GM21786 (cell line): Measurements from ENCODE around the gene PERM1.
"Not testable (repeated sequence)": the region's sequence is repeated elsewhere in the genome, so short reads cannot be mapped to it uniquely, and the experiment has no call there.

Experiments used
- ATAC-seq: cut with Tn5 transposase; IDR thresholded peaks from one replicate; pipeline ENCODE4 v1.9.1; 2021; ENCODE audit not compliant: unreplicated experiment

Gene PERM1

DNA sequence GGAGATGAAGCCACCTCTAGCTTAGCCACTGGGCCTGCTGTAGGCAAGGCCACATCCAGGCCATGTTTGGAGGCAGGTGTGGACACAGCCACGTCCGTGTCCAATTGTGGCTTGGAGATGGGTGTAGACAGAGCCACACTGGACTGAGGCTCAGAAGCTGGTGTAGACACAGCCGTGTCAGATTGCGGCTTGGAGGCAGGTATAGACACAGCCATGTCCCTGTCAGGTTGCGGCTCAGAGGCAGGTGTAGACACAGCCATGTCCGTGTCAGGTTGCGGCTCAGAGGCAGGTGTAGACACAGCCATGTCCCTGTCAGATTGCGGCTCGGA, 2.2 kb downstream of the PERM1 start:
- ATAC-seq, result no peak

DNA sequence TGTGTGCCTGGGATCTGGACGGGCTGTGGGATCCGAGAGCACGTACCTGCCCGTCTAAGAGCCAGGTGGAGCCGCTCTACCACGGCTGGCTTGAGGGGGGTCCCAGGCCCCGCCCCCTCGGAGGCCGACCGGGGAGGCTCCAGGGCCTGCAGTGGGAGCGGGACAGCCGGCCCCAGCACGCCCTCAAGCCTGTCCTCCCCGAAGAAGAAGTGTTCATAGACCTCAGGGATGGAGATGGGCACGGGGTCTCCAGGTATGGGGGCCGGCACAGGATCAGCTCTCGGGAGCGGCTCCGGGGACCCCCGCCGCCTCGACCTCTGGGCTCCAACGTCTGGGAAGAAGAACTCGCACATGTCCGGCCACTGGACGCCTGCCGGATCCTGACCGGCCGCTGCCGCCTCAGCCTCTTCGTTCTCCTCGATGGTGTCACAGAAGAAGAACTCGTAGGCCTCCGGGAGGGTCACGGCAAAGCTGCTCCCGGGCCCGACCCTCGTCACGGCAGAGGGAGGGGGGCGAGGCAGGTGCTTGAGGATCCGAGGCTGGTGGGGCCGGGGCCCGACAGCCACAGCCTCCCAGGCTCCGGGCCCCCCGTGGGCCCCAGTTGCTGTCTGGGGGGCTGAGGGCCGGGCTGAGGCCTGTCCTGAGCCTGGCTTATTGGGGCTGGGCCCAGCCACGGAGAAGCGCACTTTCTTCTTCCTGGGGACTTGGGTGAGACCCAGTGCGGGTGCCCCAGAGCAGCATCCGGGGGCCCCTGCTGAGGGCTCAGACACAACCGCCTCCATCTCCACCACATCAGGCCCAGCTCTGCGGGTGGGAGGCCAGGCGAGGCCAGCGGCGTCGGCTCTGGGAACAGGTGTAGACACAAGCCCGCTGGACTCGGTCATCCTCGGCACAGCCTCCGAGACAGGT, 2.8 kb downstream of the PERM1 start:
- no peak for ATAC-seq

DNA sequence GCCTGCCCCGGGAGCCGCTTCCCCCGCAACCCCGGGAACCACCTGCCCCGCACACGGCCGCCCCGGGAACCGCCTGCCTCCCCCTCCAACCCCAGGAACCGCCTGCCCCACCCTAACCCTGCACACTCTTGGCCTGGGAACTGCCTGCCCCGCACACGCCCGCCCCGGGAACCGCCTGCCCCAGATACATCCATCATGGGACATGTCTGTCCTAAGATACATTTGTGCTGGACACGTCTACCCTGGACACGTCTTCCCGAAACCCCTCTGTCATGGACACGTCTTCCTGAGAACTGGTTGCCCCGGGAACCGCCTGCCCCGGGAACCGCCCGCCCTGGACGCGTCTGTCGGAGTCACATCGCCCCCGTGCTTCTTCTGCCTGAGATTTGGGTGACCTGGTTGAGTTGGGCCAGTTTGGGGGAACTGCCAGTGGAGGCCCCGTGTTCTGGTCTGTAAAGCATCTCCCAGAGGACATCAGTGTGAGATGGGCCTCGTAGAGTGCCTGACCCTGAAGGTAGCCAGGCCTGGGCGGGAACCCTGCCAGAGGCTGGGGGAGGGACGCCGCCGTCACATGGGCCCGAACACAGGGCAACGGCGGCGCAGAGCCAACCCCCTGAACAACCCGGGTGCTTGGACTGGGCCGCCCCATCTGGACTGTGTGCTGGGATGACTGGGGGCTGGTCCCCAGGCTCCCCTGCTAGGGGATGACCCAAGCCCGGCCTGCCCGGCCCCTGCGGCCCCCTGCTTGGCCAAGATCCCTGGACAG, 3.6 kb downstream of the PERM1 start:
- ATAC-seq, result no peak

DNA sequence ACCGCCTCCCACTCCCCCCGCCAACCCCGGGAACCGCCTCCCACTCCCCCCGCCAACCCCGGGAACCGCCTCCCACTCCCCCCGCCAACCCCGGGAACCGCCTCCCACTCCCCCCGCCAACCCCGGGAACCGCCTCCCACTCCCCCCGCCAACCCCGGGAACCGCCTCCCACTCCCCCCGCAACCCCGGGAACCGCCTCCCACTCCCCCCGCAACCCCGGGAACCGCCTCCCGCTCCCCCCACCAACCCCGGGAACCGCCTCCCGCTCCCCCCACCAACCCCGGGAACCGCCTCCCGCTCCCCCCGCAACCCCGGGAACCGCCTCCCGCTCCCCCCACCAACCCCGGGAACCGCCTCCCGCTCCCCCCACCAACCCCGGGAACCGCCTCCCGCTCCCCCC, 5.1 kb downstream of the PERM1 start:
- ATAC-seq, result not testable (repeated sequence)

DNA sequence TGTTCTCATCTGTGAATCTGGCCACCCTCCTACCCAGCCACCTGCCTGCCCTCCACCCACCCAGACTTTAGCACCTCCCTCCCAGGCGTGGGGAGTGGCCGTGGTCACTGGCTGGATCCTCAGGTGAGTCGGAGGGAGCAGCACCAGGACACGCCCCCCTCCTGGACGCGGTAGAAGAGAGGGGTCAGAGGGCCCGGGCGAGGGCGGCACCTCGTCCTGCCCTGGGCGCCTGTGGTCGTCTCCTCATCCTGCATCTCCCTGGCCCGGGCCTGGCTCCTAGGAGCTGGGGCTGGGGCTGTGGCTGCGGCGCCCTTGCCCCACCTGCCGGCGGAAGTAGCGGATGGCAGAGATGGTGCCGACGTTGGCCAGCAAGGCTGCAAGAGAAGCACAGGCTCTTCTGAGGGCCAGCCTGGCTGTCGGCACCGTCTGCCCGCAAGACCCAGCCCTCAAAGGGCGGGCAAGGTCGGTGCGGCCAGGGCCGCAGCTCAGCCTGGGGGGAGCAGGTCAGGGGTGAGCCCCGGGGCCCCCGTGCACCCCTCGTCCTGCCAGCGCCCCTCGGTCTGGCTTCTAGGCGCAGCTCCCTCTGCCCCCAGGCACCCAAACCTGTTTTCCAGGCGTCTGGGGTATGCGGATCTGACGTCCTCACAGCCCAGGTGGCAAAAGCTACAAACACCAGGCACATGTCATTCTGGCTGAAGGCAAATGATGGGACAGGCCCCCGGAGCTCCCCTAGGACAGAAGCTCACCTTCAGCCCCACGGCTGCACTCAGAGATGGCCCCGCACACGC, 5.8 kb downstream of the PERM1 start:
- ATAC-seq, result no peak

DNA sequence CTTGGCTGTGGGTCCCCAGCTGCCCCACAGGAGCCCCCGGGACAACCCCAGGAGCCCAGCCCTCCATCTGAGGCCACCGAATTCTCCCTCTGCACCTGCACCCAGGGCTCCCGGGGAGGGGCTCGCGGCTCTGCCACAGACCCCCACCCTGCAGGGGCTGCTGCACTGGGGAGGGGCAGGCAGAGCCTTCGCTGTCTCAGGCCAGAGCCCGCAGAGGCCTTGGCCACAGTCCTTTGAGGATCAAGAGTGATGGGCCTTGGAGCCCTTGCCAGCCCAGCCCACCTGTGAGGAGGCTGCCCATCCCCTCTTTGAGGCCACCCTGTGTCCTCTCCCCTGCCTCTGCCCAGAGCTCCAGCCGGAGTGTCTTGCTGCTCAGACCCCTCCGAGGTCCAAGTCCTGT, 6.5 kb downstream of the PERM1 start:
- no peak for ATAC-seq

DNA sequence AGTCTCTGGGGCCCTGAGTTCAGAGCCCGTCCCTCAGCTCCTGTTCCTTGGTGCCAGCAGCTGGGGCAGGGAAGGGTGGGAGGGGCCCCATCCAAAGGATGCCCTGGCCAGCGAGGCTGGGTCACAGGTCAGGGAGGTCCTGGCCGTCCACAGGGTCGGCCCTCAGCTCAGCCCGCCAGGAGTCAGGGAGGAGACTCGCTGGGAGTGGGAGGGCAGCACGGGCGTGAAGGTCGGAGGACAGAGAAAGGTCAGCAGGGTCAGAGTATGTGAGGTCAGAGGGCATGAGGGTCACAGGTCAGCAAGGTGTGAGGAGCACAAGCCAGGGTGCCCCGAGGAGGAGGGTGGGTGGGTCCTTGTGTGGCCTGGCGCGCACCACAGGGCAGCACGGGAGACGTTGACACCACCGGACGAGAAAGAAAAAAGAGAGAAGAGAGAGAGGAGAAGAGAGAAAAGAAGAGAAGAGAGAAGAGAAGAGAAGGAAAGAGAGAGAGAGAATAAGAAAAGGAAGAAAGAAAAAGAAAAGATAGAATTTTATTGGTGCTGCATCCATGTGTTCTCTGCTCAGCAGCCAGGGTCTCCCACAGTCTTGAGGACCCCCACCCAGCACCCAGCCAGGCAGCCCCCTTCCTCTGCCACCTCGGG, 7.1 kb downstream of the PERM1 start:
- no peak for ATAC-seq

DNA sequence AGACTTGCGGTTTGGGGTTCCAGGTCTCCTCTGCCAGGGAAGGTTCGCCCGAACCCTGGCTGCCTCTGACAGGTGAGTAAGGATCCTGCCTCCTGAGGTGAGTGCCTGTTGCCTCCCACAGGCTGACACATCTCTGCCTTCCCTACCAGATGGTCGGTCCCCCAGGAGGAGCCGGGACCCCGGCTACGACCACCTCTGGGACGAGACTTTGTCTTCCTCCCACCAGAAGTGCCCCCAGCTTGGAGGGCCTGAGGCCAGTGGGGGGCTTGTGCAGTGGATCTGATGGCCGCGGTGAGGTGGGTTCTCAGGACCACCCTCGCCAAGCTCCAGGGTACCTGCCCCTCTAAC, 7.6 kb downstream of the PERM1 start:
- ATAC-seq, result no peak

DNA sequence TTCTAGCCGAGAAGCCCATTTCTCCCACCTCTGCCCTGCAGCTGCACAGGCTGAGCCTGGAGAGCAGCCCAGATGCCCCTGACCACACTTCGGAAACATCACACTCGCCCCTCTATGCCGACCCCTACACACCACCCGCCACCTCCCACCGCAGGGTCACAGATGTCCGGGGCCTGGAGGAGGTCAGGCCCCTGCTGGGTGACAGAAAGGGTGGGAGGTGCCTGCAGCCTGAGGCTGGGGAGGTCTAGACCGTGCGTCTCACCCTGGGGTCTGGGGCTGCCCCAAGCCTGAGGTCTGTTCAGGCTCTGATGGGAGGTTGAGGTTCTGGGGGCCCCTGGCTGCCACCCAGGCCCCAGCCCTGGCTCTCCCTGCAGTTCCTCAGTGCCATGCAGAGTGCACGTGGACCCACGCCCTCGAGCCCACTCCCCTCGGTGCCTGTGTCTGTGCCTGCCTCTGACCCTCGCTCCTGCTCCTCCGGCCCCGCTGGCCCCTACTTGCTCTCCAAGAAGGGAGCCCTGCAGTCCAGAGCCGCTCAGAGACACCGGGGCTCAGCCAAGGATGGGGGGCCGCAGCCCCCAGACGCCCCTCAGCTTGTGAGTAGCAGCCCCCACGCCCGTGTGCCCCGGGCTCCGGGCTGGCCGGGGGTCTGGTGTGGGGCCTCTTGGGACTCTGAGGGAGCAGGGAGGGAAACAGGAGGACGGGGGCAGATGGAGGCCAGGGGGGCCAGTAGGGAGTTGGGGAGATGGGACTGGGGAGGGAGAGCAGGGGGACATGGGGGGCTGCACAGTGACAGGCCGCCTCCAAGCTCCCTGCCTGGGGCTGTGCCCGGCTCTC, 8.2 kb downstream of the PERM1 start:
- no peak for ATAC-seq

DNA sequence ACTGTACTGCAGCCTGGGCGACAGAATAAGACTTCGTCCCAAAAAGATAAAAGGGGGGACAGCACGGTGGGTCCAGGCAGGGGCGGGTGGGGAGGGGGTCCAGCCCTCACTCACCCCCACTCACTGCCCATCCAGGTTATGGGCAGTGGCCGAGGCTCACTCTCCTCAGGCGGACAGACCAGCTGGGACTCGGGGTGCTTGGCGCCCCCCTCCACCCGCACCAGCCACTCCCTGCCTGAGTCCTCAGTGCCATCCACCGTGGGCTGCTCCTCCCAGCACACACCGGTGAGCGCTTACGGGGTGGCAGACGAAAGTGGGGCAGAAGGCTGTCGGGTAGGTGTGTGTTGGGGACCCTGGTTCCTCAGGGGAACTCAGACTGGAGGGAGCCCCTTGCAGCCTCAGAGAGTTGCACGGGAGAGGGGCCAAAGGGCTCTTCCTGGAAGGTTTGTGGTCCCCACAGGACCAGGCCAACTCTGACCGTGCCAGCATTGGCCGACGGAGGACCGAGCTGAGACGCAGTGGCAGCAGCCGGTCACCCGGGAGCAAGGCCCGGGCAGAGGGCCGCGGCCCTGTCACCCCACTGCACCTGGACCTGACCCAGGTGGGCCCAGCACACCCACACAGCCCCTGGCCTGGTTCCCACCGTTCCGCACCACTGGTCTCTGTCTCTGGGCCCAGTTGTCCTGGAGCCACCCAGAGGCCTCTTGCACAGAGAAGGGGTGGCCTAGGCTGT, 9.0 kb downstream of the PERM1 start:
- ATAC-seq, result no peak

DNA sequence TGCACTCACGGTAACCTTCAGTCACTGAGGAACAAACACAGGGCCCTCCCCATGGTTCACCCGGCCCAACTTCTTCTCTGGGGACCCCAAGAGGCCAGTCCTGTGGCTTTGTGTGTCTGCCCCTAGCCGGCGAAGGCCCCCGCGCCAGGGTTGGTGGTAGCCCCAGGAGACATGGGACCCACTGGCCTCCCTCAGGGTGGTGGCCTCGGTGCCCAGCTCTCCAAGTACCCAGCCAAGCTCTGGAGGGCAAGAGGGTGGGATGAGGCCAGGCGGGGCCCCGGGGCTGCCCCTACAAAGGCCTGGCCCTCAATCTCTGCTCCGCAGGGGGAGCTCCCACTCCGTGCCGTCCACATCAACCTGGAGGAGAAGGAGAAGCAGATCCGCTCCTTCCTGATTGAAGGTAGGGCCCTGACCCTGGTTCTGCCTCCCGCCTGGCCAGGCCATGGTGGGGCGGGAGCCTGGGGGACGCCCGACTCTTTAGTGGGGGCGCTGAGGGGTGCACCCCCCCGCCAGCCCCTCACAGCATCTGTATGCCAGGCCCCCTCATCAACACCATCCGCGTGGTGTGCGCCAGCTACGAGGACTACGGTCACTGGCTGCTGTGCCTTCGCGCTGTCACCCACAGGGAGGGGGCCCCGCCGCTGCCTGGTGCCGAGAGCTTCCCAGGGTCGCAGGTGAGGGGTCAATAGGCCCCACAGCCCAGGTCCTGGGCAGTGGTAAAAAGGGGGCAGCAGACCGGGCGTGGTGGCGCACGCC, 10.0 kb downstream of the PERM1 start:
- no peak for ATAC-seq

DNA sequence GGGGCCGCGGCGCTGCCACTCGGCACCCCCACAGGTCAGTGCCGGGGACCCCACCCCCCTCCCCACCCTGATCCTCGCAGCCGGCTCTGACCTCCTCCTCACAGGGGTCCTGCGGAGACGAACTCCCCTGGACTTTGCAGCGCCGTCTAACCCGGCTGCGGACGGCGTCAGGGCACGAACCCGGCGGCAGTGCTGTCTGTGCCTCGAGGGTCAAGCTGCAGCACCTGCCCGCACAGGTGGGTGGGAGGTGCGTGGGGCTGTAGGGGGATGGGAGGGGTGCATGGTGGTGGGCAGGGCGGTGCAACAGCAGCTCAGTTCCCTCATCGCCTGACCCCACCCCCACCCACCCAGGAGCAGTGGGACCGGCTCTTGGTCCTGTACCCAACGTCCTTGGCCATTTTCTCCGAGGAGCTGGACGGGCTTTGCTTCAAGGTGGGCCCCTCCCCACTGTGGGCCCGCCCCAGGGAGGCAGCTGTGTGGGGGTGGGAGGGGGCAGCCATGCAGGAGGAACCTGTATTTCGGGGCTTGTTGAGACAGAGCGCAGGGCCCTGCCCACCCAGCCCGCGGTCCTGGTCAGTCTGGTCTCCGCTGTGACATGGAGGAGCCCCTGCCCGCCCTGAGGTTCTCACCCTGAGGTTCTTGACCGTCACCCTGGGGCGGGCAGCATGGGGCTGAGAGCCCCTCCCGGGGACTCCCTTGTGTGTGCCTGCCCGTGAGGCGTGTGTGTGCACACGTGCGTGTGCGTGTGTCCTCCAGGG, 10.7 kb downstream of the PERM1 start:
- ATAC-seq, result no peak

DNA sequence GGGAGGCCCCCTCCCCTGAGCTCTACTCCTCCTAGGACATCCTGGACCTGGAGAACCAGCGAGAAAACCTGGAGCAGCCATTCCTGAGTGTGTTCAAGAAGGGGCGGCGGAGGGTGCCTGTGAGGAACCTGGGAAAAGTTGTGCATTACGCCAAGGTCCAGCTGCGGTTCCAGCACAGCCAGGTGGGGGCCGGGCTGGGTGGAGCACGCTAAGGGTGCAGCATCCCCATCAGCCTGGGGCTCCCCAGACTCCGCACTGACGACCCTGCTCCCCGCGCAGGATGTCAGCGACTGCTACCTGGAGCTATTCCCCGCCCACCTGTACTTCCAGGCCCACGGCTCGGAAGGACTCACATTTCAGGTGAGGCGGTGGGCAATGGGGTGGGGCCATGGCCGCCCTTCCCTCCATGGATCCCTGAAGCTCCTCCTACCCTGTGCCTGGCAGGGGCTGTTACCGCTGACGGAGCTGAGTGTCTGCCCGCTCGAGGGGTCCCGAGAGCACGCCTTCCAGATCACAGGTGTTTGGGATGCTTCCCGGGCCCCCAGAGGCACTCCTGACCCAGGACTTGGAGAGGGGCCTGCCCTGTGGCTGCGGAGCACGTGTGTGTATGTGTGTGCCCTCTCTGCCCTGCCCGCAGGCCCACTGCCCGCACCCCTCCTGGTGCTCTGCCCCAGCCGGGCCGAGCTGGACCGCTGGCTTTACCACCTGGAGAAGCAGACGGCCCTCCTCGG, 11.5 kb downstream of the PERM1 start:
- ATAC-seq, result no peak

DNA sequence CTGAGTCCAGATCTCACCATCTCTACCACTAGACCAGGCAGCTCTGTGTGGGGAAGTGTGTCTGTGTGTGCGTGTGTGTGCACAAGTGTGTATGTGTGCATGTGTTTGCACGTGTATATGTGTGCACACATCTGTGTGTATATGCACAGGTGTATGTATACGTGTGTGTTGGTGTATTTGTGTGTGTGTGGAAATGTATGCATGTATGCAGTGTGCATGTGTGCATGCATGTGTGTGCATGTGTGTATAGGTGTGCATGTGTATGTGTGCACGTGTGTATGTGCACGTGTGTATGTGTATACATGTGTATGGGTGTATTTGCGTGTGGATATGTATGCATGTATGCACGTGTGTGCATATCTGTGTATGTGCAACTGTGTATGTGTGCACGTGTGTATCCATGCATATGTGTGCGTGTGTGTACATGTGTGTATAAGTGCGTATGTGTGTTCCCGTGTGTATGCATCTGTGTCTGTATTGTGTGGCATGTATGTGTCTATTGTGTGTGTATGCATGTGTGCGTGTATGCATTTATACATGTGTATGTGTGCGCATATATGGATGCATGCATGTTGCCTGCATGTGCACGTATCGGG, 12.5 kb downstream of the PERM1 start:
- no peak for ATAC-seq

DNA sequence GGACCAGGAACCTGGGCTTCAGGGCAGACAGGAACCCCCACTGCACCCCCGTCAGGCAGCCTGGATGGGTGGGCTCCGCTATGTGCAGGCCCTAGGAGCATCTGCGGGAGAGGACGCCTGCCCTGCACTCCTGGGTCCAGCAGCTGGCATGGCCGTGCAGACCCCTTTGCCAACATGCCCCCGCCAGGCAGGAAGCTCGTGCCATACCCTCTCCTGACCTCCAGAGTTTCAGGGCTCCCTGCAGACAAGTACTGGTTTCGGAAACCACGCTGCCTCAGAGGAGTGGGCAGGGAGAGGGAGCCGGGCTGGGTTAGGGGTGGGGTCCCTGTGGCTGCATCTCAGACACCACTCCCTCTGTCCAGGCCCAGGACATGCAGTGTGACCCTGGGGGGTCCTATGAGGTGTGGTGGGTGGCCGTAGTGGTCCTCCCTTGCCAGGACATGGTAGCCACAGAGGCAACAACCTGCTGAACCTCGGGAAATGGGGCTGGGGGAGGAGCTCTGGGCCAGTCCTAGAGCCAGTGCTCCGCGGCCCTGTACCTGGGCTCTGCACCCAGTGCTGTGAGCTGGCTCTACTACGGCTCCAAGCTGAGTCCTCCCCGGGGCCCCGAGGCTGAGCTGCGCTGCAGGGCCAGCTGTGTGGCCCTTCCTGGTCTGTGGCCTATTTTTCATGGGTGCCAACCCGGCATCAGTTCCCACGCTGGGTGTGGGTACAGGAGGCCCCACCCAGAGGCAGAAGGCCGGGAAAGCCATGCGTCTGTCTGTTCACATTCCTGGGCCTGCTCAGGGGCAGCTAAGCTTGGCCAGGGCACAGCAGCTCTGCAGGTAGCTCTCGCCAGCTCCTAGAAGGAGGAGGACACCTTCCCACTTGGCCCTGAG, 14.2 kb downstream of the PERM1 start:
- ATAC-seq, result no peak

DNA sequence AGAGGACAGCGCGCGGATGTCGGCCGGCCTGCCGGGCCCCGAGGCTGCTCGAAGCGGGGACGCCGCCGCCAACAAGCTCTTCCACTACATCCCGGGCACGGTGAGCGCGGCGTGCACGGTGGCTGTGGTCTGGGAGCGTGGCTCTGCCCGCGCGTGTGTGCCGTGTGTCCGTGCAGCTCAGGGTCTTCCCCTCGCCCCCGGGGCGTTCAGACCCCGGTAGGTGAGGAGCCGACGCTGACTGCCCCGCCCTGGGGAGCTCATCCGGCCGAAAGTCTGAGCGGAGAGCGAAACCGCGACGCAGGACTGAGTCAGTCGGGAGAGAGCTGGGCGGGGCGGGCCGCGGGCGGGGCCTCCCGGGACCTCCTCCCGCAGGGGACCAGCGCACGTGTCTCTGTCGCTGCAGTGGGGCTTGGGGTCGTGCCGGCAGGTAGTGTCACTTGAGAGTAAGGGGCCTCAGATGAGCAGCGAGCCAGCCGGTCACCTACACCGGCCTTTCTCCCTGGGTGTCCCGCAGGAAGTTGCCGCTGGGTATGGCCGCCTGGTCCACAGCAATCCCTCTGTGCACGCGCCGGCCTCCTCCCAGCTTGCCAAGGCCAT, 15.1 kb downstream of the PERM1 start:
- peak; percentile 63 for ATAC-seq
